ENCODE measurements around the gene RIOX2.
"Not testable (repeated sequence)": the region's sequence is repeated elsewhere in the genome, so short reads cannot be mapped to it uniquely, and the experiment has no call there.

The RIOX2 gene

DNA sequence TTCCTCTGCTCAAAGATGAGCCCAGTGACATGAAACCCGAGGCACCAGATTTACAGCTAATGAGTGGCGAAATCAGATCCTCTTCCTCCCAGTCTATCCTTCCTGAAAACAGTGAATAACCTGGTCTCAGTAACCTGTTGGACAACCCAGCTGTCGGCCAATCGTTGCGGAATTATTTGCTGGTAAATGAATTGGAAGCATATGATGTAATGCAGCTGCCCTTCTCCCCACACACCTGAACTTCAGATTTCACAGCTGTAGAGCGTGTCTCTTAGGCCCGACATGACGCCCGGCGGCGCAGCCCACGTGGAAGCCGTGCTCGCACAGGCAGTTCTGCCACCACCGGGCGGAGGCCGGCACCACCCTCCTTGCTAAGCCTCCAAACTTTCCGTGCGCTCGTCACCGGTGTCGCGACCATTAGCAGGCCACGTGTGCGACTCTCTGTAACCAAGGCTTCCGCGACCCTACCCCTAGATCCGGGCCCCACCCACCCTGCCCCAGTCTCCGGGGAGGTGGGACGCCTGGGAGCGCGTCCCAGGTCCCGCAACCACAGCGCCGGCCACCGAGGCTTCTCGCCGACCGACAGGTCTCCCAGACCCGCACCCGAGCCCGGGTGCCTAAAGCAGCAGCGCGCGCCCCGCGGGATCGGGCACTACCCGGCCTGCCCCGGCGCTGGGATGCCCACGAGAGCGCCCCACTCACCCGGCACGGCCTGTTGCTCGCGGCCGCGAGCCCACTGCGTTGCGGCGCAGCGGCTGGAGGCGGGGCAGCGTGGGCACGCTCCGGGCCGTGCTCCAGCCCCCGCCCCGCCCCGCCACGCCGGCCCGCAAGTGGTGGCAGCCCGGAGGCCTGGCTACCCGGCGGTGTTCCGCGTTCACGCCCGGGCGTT lies at the start of gene RIOX2:
Gene RIOX2, minus strand, starts transcription at position 753 of the 889 bp plus-strand sequence. CDS start 4,838 bp downstream, outside the sequence.
- FAIRE-seq: no peak

DNA sequence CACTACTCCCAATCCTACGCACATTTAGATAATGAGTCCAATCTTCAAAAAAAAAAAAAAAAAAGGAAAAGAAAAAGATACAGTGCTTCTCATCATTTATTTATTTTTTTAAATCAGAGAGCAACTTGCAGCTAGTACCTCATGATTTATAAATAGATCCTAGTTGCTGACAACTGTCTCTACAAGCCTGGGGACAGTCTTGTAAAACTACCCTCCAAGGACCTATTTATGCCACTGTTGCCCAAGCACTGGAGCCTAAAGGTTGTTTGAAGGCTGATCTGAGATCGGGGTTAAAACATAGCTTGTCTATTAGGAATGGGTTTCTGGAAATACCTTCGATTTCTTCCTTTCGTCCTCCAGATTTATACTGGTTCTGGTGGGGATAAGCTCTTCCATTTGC lies 48.2 kb upstream of the RIOX2 start:
- no peak for FAIRE-seq

DNA sequence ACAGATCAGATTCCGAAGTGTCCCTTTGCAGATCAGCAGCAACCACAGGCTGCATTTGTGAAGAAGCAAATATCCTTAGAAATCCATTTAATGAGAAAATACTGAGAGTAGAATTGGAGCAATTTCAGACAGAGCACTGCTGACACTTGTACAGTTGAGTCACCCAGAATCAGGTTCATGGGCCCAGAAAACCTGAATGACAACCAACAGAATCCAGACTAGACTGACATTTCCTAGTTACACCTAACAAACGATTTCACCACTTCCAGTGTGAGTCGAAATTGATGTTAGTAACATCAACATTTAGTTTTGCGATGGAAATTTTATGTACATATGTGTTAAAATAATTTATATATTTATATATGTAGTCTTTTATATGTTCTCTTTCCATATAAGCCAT lies 46.1 kb upstream of the RIOX2 start:
- no peak for FAIRE-seq

DNA sequence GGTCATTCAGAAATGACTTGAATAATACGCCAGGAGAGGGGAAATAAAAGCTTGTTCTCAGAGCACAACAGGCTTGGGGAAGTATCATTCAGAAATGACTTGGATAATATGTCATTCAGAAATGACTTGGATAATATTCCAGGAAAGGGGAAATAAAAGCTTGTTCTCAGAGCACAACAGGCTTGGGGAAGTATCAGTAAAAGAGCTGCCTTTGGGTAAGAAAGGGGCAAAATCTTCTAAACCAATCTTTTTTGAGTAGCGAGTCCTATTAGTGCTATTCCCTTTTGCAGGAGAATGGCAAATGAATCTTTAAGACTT lies 42.0 kb upstream of the RIOX2 start:
- no peak for FAIRE-seq

DNA sequence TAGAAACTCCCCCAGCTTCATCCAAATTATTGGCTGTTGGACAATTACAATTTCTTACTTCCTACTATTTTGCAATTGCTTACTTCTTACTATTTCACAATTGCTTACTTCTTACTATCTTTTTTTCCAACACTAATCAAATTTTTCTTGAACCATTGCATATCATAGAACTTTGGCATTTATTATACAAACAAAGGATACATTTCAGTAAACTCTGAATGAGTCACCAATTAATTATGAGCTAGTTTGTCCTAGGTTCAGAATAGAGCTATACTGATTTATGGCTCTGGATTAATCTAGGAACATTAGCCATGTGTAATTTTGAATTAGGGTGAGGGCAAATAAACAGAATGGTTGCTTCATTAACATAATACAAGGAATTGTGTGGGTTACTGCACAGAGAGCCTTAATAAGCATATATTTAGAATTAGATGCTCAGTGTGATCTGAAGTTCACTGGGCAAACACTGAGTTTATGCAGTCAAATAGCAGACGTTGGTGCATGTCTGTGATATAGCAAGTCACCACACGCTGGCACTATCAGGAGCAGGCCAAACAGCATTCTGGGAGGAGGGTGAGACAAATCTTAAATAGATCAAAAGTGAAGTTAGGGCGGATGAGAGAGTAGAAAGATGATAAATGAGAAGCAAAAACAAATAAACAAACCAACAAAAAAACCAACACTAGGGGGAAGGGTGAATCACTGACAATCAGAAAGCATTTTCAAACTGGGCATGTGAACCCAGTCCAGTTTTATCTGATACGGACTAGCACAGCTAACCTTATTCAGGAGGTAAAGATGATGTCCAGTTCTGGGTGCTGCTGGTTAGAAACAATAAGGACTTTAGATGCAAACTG lies 41.4 kb upstream of the RIOX2 start:
- no peak for FAIRE-seq

DNA sequence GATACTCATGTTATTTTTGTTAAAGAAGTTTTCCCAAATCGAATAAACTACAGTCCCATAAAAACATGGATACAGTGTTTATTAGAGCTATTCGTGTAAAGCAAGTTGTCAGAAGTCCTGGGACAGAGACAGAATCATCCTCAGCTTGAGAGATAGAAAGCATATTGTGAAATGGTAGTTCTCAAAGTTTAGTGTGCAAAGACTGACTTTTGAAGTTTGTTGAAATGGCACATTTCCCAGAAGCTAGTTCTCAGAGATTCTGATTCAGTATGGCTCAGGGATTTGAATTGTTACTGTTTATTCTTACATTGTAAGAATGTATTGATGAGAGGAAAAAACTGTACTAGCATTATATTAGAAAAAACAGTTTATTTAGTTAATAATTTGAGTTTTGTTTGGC lies 40.7 kb upstream of the RIOX2 start:
- FAIRE-seq: no peak

DNA sequence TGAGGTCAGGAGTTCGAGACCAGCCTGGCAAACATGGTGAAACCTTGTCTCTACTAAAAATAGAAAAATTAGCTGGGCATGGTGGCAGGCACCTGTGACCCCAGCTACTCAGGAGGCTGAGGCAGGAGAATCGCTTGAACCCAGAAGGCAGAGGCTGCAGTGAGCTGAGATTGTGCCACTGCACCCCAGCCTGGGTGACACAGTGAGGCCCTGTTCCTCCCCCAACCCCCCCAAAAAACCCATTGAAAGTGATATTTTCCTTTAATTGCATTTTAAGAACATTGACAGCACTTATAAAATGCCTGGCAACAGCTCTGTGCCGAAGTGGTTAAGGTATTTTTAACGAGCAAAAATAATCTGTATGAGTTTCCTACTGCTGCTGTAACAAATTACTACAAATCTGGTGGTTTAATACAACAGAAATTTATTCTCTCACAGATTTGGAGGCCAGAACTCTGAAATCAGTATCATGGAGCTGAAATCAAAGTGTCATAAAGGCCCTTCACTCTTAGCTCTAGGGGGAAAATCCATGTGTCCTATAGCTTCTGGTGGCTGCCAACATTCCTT lies 38.7 kb upstream of the RIOX2 start:
- not testable (repeated sequence) for FAIRE-seq

DNA sequence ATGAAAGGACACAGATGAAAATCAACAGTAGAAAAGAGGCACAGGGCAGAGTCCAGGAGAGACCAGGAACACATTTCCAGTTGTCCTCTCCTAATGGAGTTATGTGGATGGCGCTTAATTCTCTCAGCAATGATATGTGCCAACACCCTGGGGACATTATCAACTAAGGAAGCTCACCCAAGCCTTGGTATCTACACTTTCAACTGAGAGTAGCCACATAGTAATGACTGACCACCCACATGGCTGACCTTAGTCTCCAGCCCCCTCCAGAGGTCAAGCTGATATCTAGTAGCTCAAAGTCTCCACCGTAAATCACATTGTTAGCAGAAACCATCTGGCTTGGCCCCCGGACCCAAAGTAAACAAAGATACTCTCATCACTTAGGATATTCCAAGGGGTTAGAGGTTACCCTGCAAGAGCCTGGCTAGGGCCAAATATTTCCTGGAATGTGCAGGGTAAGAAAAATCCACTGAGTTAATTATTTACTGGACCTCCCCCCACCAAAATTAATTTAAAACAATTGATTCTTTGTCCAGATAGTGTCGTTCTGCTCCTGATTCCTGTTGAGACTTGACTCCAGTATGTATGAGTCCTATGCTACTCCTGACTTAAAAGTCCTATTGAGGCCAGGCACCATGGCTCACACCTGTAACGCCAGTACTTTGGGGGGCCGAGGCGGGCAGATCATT lies 38.1 kb upstream of the RIOX2 start:
- FAIRE-seq: no peak

DNA sequence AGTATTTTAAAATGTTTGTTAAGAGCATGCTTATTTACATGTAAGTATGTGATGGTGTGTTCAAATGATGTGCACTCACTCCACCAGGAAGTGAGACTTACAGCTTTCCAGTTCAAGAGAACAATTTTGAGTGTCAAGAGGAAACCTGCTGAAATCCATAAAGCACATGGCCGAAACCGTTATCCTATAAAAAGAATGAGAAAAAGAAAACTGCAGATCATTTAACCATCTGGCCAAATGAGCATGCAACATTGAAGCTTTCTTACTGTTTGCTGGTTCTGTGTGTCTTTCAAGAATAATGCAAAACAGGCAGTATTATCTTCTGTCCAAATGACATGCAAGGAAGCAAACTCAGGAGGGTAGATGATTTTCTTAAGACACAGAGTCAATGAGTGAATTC lies 36.6 kb upstream of the RIOX2 start:
- FAIRE-seq: no peak

DNA sequence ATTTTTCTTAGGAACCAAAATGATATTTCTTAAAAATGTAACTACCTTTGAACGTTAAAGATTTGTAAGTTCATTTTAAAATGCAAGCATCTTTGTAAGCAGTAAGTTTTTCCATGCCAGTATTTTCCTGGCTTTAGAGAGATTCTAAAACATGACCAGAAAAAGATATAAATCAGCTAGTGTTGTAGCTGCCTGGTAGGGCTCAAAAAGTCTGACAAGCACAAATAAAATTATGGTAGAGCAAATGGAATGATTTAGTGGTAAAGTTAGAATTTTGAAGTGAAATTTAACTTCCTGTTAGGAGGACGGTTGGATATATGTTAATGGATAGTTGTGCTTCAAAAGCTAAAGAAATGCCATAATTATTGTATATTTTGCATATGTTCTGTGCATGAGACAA lies 33.2 kb upstream of the RIOX2 start:
- no peak for FAIRE-seq

DNA sequence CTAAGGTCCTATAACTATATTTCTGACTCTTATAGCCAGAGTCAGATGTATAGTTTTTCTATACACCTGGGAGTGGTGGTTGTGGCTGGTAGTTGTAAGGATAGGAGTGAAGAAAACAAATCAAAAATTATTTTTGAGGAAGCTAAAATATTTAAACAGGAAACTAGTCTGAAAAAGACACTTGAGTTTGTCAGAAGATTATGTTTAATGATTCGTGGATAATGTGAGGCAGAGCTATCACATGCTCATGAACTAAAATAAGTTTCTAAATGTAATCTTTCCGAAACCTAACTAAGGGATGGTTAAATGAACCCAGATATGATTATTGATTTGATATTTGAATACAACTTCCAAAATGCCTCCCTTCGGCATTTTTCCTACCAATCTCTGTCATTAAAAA lies 32.5 kb upstream of the RIOX2 start:
- FAIRE-seq: no peak

DNA sequence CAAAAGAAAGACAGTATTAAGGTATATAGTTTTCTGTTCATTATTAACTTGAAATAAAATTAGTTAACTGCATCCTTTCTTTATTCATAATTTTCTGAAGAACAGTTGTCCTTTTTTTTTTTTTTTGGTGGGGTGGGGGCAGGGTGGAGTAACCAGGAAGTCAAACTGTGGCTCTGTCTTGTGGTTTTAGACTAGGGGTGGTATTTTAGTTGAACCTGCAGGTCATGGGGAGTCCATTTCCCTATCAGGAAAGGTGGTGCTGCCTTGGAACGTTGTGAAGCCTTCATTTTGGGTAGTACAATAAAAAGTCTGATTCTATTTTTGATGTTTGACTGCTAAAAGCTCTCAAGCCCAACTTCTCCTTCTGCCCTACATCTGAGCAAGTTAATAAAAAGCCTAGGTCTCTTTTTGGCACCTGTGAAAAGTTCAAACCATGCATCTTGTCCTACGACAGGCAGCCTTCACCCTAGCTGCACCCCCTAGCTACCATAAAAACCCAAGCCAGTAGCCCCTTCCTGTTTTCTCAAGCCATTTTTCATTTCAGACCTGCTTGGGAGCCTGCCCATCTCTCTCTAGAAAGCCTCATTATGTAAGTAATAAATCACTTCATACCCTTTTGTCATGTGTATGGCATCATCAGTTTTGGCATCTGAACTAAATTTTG lies 31.2 kb upstream of the RIOX2 start:
- FAIRE-seq: no peak

DNA sequence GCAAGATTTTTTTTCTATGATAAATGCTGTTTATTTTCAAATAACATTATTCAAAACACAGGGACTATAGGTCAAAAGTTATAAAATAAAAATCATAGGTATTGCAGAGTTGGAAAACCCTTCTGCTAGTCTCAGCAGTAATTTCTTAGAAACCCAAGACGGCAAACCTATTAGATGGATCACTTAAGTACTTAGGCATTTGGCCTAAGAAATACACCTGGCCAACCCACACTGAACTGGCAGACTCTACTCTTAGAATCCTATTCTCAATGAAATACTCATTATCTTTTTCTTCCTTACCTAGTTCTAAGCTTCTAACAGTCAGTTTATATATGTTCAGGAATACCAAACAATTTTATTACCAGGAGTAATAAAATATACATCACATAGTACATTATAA lies 30.5 kb upstream of the RIOX2 start:
- no peak for FAIRE-seq

DNA sequence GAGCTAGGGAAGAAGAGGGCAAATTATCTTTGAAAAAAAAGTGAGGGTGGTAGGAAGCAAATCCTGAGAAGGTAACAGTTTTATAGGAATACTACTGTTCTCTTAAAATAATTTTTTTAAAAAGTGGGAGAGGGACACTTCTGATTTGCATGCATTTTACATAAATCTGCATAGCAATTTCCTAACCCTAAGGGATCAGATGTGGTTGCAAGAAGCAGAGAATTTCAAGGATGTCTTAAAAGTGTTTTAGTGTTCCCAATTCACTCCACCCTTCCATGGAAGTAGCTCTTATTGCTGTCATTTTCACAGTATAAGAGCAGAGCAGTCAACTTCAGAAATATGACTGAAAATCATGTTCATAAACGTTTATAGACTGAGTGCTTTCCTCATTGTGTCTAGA lies 27.8 kb upstream of the RIOX2 start:
- FAIRE-seq: no peak

DNA sequence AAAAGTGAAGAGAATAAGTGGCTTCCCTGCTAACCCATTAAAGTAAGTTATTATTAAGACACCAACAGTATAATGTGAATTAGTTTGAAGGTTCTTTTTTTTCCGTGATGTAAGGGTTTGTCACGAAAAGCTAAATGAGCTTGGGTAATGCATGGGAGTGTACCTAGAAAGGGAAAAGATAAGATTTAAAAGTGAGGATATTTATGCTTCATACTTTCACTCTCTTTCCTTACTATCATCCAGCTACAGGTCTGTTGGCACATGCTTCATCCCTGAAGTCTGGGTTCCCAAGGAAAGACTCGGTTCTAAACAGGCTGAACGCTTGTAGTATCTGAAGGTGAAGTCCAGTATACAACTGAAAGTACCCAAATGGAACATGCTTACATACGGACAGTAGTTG lies 26.9 kb upstream of the RIOX2 start:
- no peak for FAIRE-seq

DNA sequence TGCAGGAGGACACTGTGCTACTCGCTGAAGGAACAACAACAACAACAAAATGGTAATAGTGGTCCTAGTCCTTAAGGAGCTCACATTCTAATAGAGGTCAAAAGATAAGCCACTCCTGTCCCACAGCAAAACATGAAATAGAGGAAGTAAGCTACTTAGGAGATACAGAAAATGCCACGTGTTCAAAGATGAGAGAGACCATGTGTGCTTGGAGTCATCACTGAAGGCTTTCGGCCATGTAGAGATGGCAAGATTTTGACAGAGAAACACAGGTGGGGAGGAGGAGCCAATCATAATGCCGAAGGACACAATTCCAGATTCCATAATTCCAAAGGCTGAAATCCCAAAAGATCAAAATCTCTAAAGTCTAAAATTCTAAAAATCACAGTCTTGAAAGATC lies 24.8 kb upstream of the RIOX2 start:
- no peak for FAIRE-seq

DNA sequence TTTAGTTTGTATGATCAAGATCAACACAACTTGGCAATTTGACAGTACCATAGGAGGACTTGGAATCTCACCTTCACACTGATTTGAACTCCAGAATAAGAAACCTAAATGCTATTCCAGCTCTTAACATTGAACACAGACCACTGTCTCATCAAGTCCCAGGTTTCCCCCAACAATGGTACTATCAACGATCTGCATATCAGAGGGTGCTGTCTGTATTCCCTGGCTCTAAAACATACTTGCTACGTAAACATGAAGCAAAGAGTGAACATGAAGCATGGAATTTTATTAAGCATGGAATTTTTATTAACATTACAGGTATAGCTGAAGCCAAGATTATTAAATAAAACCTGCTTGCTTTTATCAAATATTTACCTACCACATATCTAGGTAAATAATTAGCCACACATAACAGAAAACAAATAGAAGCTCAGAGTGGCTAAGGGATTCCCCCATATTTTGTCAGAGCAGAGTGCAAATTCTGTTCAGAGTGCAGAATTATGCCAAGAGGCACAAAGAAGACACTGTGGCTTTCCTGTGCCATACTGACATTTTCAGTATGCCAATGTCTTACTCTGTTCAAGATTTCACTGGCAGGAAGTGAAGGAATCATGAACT lies 22.2 kb upstream of the RIOX2 start:
- no peak for FAIRE-seq

DNA sequence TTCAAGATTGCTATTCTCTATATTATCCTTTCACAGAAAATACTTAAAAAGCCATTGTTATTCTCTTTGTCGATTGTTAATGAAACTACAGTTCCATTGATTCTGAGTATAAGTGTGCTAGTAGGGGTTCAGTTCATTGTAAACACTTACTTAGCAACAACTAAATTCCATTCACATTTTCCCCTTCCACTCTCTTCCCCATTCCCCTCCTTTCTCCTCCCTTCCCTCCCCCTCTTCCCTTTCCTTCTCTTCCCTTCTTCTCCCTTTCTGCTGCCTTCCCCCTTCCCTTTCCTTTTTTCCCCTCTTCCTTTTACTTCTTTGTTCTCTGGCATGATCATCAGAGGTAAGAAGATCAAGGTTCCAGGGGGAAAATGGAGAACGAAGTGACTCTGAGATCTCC lies 21.3 kb upstream of the RIOX2 start:
- no peak for FAIRE-seq

DNA sequence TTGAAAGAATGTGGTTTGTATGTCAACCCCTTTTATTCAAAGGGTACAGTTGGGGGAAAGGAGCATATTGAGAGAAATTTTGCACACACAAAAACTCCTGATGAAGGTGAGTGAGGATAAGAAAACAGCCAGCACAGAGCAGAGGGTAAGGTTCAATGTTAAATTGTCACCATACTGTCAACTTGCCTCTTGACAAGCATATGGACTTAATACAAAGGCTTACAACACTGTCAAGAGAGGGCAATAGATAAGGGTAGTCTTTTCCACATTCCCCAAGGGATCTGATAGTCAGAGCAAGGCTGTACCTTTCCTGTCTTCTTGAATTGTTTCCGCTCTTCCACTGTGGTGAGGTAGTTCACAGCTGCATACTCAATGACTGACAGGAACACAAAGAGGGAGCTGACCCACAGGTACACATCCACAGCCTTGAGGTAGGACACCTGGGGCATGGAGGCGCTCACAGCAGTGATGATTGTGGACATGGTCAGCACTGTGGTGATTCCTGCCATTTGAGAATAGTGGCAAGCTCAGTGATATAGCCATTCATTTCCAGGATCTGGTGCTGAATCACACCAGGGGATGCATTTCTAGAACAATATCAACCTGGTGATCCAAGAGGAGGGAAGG lies 20.4 kb upstream of the RIOX2 start:
- no peak for FAIRE-seq

DNA sequence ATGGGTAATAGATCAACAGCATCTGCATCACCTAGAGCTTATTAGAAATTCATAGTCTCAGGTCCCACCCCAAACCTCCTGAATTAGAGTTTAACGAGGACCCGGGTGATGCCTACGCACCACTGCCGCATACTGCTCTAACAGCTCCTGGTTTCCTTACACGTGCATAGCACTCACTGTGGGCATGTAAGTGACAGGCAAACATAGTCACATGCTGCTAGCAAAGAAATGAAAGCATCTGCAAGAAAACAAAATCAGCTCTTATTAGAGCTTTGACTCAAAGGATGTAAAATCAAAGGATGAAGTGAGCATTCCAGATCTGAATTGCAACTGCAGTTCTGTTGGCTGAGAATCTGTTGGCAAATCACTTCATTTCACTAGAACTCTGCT lies 19.1 kb upstream of the RIOX2 start:
- no peak for FAIRE-seq

DNA sequence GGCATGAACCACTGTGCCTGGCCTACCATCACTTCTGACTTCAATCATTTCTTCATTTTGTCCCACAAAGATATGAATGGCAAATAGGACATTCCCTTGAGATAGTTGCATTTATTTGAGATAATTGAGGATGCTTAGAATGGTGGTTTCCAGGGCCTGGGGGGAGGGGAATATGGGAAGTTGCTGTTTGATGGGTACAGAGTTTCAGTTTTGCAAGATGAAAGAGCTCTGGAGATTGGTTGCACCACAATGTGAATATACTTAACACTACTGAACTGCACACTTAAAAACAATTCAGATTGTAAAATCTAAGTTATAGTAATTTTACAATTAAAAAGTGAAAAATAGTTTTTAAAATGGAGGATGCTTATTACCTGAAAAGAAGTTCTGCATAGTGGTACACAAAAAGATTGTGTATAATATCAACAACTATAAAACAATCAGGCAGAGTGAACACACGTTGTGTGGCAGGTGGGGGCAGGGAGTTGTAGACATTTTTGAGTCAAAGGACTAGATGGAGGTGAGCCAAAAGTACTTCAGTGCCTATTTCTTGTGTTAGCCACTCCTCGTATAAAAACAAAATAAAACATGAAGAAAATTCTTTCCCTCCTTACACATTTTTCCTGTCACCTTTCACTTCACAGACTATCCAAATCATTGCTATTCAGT lies 18.5 kb upstream of the RIOX2 start:
- no peak for FAIRE-seq
